SK-N-SH (cell line): ENCODE results near the gene SYT14. TPM values are rescaled to one million over a fixed set of nuclear protein-coding genes. Genes with fewer than 3 reads are reported as not detected.
"Not testable (repeated sequence)": the region's sequence is repeated elsewhere in the genome, so short reads cannot be mapped to it uniquely, and the experiment has no call there.

Experiments
- CTCF ChIA-PET: fragments of 300-600, 350-600 bp; formaldehyde crosslinking; extraction: SDS; loops from one replicate; lab custom pipeline; 2021; lab: Yijun Ruan, JAX
- POLR2A ChIA-PET: fragments of 350-600 bp; sonication (Branson Sonifier 250); formaldehyde crosslinking; extraction: SDS; loops from one replicate; lab custom pipeline; 2020; ENCODE audit warnings: antibody characterized with exemption, inconsistent platforms; lab: Yijun Ruan, JAX
- DNase-seq: peaks from one replicate; pipeline ENCODE4 v3.0.0; 2012
- H2AFZ ChIP-seq: fragments of 200-600 bp; sonication (generic); 2 replicates; pipeline ENCODE4 v1.8.1; 2016; ENCODE audit warnings: antibody characterized with exemption, mild to moderate bottlenecking, low read depth
- H3F3A ChIP-seq: fragments of 200-600 bp; sonication (generic); replicated peaks from 2 replicates; pipeline ENCODE3; 2016; ENCODE audit warnings: antibody characterized with exemption, mild to moderate bottlenecking; ENCODE audit not compliant: insufficient read depth
- H3K27ac ChIP-seq, 2 experiments: fragments of 200-500 bp in 1 of 2; fragments of 200-600 bp in 1 of 2; sonication (Bioruptor generic) in 1 of 2; sonication (generic), shearing (Covaris generic) in 1 of 2; 2 replicates each; pipeline versions ENCODE4 v1.5.1 to v1.6.1; 2014 to 2016; ENCODE audit warnings: low read depth in 2 of 2, inconsistent platforms in 1 of 2, low read length in 1 of 2, mild to moderate bottlenecking in 1 of 2, mixed read lengths in 1 of 2
- H3K27me3 ChIP-seq: fragments of 200-600 bp; sonication (generic), shearing (Covaris generic); 2 replicates; pipeline ENCODE4 v1.6.1; 2016; ENCODE audit warnings: mixed run types; ENCODE audit not compliant: insufficient read depth
- H3K36me3 ChIP-seq, 2 experiments: fragments of 200-500 bp in 1 of 2; fragments of 200-600 bp in 1 of 2; sonication (Bioruptor generic) in 1 of 2; sonication (generic) in 1 of 2; replicated peaks in 1 of 2; 2 replicates each; pipeline versions ENCODE3 to v1.5.1; 2014 to 2016; ENCODE audit warnings: low read length in 1 of 2, mild to moderate bottlenecking in 1 of 2; ENCODE audit not compliant: insufficient read depth in 2 of 2, control insufficient read depth in 1 of 2
- H3K4me1 ChIP-seq, 2 experiments: fragments of 200-500 bp in 1 of 2; fragments of 200-600 bp in 1 of 2; sonication (Bioruptor generic) in 1 of 2; sonication (generic), shearing (Covaris generic) in 1 of 2; 2 replicates each; pipeline versions ENCODE4 v1.5.1 to v1.6.1; 2014 to 2016; ENCODE audit warnings: low read depth in 1 of 2, low read length in 1 of 2, mixed run types in 1 of 2; ENCODE audit not compliant: insufficient read depth in 2 of 2, control insufficient read depth in 1 of 2
- H3K4me2 ChIP-seq: fragments of 200-600 bp; sonication (generic), shearing (Covaris generic); 2 replicates; pipeline ENCODE4 v1.6.1; 2017; ENCODE audit warnings: mixed run types
- H3K4me3 ChIP-seq, 2 experiments: fragments of 200-500 bp in 1 of 2; fragments of 200-600 bp in 1 of 2; sonication (Bioruptor generic) in 1 of 2; sonication (generic), shearing (Covaris generic) in 1 of 2; 2 replicates each; pipeline versions ENCODE4 v1.5.1 to v1.8.1; 2014 to 2016; ENCODE audit warnings: low read depth in 2 of 2, inconsistent platforms in 1 of 2, low read length in 1 of 2, mild to moderate bottlenecking in 1 of 2, mixed read lengths in 1 of 2, moderate library complexity in 1 of 2
- H3K79me2 ChIP-seq: fragments of 200-600 bp; sonication (generic); 2 replicates; pipeline ENCODE4 v1.8.1; 2017; ENCODE audit warnings: mild to moderate bottlenecking; ENCODE audit not compliant: insufficient read depth
- H3K9ac ChIP-seq: fragments of 200-600 bp; sonication (generic); 2 replicates; pipeline ENCODE4 v1.6.1; 2017; ENCODE audit warnings: mixed run types
- H3K9me2 ChIP-seq: fragments of 200-600 bp; sonication (generic); 2 replicates; pipeline ENCODE4 v1.6.1; 2017; ENCODE audit warnings: mixed run types
- H3K9me3 ChIP-seq: fragments of 200-600 bp; sonication (generic); 2 replicates; pipeline ENCODE4 v1.6.1; 2017; ENCODE audit warnings: mixed run types, mild to moderate bottlenecking, moderate library complexity
- H4K20me1 ChIP-seq: fragments of 200-600 bp; sonication (generic); 2 replicates; pipeline ENCODE4 v1.6.1; 2017; ENCODE audit warnings: mild to moderate bottlenecking, mixed run types; ENCODE audit not compliant: insufficient read depth
- CHD2 ChIP-seq: fragments of 150-350 bp; IDR thresholded peaks from 2 replicates; pipeline ENCODE4 v1.6.1; 2018; ENCODE audit warnings: low read length; ENCODE audit not compliant: partially characterized antibody
- EZH2phosphoT487 ChIP-seq: fragments of 200-600 bp; sonication (generic); IDR thresholded peaks from 2 replicates; pipeline ENCODE4 v1.6.1; 2017; ENCODE audit warnings: low read depth, mixed run types, mild to moderate bottlenecking, antibody characterized with exemption, moderate library complexity, borderline replicate concordance
- RCOR1 ChIP-seq: fragments of 150-350 bp; IDR thresholded peaks from 2 replicates; pipeline ENCODE4 v1.6.1; 2017; ENCODE audit warnings: antibody characterized with exemption, low read length
- SIN3A ChIP-seq: IDR thresholded peaks from 2 replicates; pipeline ENCODE4 v1.6.1; 2012; ENCODE audit warnings: low read depth, mild to moderate bottlenecking, low read length, moderate library complexity, borderline replicate concordance
- TCF12 ChIP-seq: IDR thresholded peaks from 2 replicates; pipeline ENCODE4 v1.4.0; 2012
- WGBS: methylation state at CpG from one replicate; pipeline ENCODE4 v1.1.6; 2017; ENCODE audit warnings: low lambda C conversion rate; 5-methylcytosine and 5-hydroxymethylcytosine counted together
- polyA plus RNA-seq, 3 experiments: library from polyadenylated mRNA; depleted of rRNA; stranded (reverse); fragments of >200 nt; gene quantifications; 2 replicates each; pipeline ENCODE4 v1.2.3, GENCODE V29; 2012
- TF ChIP-seq, protein P1 (sequence below): fragments of 200-600 bp; sonication (generic); IDR thresholded peaks from 2 replicates; pipeline ENCODE4 v1.6.1; 2017; ENCODE audit warnings: antibody characterized with exemption, mild to moderate bottlenecking, moderate library complexity
- TF ChIP-seq, protein P2 (sequence below): IDR thresholded peaks from 2 replicates; pipeline ENCODE4 v1.6.1; 2012; ENCODE audit warnings: mild to moderate bottlenecking, low read depth, low read length, moderate library complexity
- TF ChIP-seq, protein P3 (sequence below): fragments of 150-350 bp; IDR thresholded peaks from 2 replicates; pipeline ENCODE4 v1.6.1; 2016; ENCODE audit warnings: mild to moderate bottlenecking, low read depth, low read length

Gene SYT14
- polyA plus RNA-seq, 1 of the 3 experiments (the other 2 are of a cell fraction): 1.2 TPM

DNA sequence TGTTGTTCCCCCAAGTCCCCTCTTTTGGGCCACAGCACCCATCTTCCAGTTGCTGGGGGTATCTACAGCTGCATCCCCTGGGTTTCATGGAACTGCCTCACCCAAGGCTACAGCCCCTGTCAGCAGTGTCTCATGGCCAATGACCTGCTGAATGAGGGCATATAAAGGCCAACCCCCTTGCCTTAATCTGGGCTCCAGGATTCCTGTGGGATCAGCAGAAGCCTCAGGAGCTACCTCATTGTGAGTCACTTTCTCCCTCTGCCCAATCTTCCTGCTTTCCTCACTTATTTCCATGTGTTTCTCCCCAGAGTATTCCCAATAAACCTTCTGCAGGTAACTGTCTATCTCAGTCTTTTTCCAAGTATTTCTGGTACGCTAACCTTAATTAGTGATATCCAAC is 37.3 kb upstream of the SYT14 start (continued):
- TF ChIP-seq, protein P1, sequence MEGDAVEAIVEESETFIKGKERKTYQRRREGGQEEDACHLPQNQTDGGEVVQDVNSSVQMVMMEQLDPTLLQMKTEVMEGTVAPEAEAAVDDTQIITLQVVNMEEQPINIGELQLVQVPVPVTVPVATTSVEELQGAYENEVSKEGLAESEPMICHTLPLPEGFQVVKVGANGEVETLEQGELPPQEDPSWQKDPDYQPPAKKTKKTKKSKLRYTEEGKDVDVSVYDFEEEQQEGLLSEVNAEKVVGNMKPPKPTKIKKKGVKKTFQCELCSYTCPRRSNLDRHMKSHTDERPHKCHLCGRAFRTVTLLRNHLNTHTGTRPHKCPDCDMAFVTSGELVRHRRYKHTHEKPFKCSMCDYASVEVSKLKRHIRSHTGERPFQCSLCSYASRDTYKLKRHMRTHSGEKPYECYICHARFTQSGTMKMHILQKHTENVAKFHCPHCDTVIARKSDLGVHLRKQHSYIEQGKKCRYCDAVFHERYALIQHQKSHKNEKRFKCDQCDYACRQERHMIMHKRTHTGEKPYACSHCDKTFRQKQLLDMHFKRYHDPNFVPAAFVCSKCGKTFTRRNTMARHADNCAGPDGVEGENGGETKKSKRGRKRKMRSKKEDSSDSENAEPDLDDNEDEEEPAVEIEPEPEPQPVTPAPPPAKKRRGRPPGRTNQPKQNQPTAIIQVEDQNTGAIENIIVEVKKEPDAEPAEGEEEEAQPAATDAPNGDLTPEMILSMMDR: no peak
- no peak for TF ChIP-seq EZH2phosphoT487
- peak; percentile 66; the same call in 1 of the 2 replicates for TF ChIP-seq TCF12
- TF ChIP-seq RCOR1: no peak
- TF ChIP-seq, protein P2, sequence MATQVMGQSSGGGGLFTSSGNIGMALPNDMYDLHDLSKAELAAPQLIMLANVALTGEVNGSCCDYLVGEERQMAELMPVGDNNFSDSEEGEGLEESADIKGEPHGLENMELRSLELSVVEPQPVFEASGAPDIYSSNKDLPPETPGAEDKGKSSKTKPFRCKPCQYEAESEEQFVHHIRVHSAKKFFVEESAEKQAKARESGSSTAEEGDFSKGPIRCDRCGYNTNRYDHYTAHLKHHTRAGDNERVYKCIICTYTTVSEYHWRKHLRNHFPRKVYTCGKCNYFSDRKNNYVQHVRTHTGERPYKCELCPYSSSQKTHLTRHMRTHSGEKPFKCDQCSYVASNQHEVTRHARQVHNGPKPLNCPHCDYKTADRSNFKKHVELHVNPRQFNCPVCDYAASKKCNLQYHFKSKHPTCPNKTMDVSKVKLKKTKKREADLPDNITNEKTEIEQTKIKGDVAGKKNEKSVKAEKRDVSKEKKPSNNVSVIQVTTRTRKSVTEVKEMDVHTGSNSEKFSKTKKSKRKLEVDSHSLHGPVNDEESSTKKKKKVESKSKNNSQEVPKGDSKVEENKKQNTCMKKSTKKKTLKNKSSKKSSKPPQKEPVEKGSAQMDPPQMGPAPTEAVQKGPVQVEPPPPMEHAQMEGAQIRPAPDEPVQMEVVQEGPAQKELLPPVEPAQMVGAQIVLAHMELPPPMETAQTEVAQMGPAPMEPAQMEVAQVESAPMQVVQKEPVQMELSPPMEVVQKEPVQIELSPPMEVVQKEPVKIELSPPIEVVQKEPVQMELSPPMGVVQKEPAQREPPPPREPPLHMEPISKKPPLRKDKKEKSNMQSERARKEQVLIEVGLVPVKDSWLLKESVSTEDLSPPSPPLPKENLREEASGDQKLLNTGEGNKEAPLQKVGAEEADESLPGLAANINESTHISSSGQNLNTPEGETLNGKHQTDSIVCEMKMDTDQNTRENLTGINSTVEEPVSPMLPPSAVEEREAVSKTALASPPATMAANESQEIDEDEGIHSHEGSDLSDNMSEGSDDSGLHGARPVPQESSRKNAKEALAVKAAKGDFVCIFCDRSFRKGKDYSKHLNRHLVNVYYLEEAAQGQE: 0 out of 2 replicates have a peak, but pooled peaks have one; percentile 33

DNA sequence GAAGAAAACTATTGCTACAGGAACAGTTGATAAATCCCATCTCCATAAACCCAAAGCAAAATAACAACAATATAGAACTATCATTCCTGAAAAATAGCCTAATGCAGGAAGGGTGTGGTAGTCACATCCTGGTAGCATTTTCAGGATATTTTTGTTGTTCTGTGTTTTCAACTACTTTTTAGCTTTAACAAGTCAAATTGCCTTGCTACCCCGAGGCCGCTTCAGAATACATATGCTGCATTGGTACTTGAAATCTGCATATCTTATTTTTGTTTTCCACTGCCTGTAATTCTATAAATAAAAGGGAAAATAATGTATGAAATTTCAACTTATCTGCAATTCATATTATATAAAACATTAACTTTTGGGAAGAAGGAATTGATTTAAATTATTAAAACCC is 36.8 kb upstream of the SYT14 start:
- CTCF ChIA-PET: interaction anchor here (1.1 to 1.9 kb wide), 2 partner anchors 14 to 40 kb away, joined by 3 to 4 read pairs; no protein-coding TSS in a partner anchor
- H3K4me2 ChIP-seq: no peak overlapping the region
- H3F3A ChIP-seq: peaks cover 20% of the 10 kb centered on the region
- H3K27ac ChIP-seq: peak overlapping the region in 1 of 2 experiments; percentile 84; a peak in 2 of 4 replicates
- no peaks in the 10 kb centered on the region for H3K79me2 ChIP-seq
- peaks cover 0 to 21% of the 10 kb centered on the region in 2 experiments; a peak in 1 of 4 replicates for H3K4me1 ChIP-seq
- H3K9ac ChIP-seq: peak overlapping the region; percentile 42; the same call in 1 of the 2 replicates
- no peak overlapping the region for H3K4me3 ChIP-seq
- POLR2A ChIA-PET: no interaction called here
- peak; percentile 3 for DNase-seq
- no peaks in the 10 kb centered on the region for H3K9me2 ChIP-seq
- no peaks in the 10 kb centered on the region for H3K9me3 ChIP-seq
- H4K20me1 ChIP-seq: no peaks in the 10 kb centered on the region
- H3K36me3 ChIP-seq: no peaks in the 10 kb centered on the region
- TF ChIP-seq RCOR1 (no peak), CHD2 (no peak), SIN3A (no peak)
- TF ChIP-seq, protein P3, sequence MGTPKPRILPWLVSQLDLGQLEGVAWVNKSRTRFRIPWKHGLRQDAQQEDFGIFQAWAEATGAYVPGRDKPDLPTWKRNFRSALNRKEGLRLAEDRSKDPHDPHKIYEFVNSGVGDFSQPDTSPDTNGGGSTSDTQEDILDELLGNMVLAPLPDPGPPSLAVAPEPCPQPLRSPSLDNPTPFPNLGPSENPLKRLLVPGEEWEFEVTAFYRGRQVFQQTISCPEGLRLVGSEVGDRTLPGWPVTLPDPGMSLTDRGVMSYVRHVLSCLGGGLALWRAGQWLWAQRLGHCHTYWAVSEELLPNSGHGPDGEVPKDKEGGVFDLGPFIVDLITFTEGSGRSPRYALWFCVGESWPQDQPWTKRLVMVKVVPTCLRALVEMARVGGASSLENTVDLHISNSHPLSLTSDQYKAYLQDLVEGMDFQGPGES: no peak
- TF ChIP-seq, all 33 proteins: peak for 0
- WGBS: 88% methylated on average over 2 of the region's 2 CpGs
- no peak overlapping the region for H2AFZ ChIP-seq
- H3K27me3 ChIP-seq: no peaks in the 10 kb centered on the region

DNA sequence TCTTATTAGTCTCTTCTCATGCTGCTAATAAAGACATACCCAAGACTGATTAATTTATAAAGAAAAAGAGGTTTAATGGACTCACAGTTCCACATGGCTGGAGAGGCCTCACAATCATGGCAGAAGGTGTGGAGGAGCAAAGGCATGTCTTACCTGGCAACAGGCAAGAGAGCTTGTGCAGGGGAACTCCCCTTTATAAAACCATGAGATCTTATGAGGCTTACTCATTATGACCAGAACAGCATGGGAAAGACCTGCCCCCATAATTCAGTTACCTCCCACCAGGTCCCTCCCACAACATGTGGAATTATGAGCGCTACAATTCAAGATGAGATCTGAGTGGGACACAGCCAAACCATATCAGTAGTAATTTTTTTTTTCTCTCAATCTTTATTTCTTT is 33.2 kb upstream of the SYT14 start:
- CTCF ChIA-PET, H3K27ac ChIP-seq: not testable (repeated sequence)

More for the DNA sequence above, 33.2 kb upstream of the SYT14 start:
- H3K4me2 ChIP-seq, H3K9me2 ChIP-seq, H3K27me3 ChIP-seq, DNase-seq, H4K20me1 ChIP-seq, H2AFZ ChIP-seq, H3K4me3 ChIP-seq, H3K9ac ChIP-seq, H3K36me3 ChIP-seq, H3K79me2 ChIP-seq, H3K9me3 ChIP-seq, POLR2A ChIA-PET: not testable (repeated sequence)
- Histone ChIP-seq H3K4me1 (peaks cover 0 to 16% of the 10 kb centered on the region in 2 experiments; a peak in 1 of 4 replicates), H3F3A (peaks cover 20% of the 10 kb centered on the region)
- WGBS: 100% methylated on average over 1 of the region's 1 CpG
